ENCODE measurements around the gene NCKAP1.

GRCh38 chr2:182924306-182924705, 114.0 kb downstream of the NCKAP1 start:
- TF ChIP-seq REST (IDR thresholded peaks at IDR 0.05) (no peak), ATF3 (IDR thresholded peaks at IDR 0.05) (no peak), CTCF (IDR thresholded peaks at IDR 0.05; ENCODE audit: low read depth, low read length, missing input control) (no peak), JUND (IDR thresholded peaks at IDR 0.05) (no peak), TAF1 (conservative IDR thresholded peaks at IDR 0.05) (no peak), ZBTB33 (IDR thresholded peaks at IDR 0.05) (no peak), RAD21 (IDR thresholded peaks at IDR 0.05) (peak in 1 of 2 donors; percentile 14), GABPA (IDR thresholded peaks at IDR 0.05 in 1 of 2, conservative IDR thresholded peaks at IDR 0.05 in 1 of 2) (no peak), SP1 (IDR thresholded peaks at IDR 0.05) (no peak), FOXA1 (IDR thresholded peaks at IDR 0.05) (no peak), FOXA2 (IDR thresholded peaks at IDR 0.05) (no peak), YY1 (IDR thresholded peaks at IDR 0.05) (no peak), HNF4A (conservative IDR thresholded peaks at IDR 0.05) (no peak), HNF4G (IDR thresholded peaks at IDR 0.05) (no peak)

Data from liver (tissue), 3 donors.